ENCODE data around the gene TTLL5.

GRCh38 chr14:75626396-75626795, 34.6 kb upstream of the TTLL5 start:
- no peak for TF ChIP-seq CTCF (IDR thresholded peaks at IDR 0.05)
- no peak for TF ChIP-seq FOSL2 (IDR thresholded peaks at IDR 0.05; ENCODE audit: borderline replicate concordance, low read depth)
- no peak for TF ChIP-seq MXI1 (IDR thresholded peaks at IDR 0.05; ENCODE audit: low read depth, low read length)
- no peak for TF ChIP-seq YY1 (IDR thresholded peaks at IDR 0.05; ENCODE audit: low read depth)
- no peak for TF ChIP-seq RFX5 (IDR thresholded peaks at IDR 0.05; ENCODE audit: low read length)
- TF ChIP-seq TAF1 (IDR thresholded peaks at IDR 0.05; ENCODE audit: borderline replicate concordance, low read depth, low read length): no peak
- TF ChIP-seq MAX (IDR thresholded peaks at IDR 0.05; ENCODE audit: low read depth): no peak
- TF ChIP-seq JUND (IDR thresholded peaks at IDR 0.05): no peak
- no peak for TF ChIP-seq MEF2A (IDR thresholded peaks at IDR 0.05; ENCODE audit: borderline replicate concordance, low read depth)

Measured in SK-N-SH (cell line).